GM21737 (cell line): ENCODE results near the gene TAS2R20.
A peak's percentile ranks its signal among the peaks of the same experiment; 100 is the strongest.
"Not testable (repeated sequence)": the region's sequence is repeated elsewhere in the genome, so short reads cannot be mapped to it uniquely, and the experiment has no call there.

ENCODE experiments used
- ATAC-seq: cut with Tn5 transposase; IDR thresholded peaks from one replicate; pipeline ENCODE4 v1.9.1; 2021; ENCODE audit warnings: mild to moderate bottlenecking, moderate library complexity; ENCODE audit not compliant: unreplicated experiment

TAS2R20 gene, protein sequence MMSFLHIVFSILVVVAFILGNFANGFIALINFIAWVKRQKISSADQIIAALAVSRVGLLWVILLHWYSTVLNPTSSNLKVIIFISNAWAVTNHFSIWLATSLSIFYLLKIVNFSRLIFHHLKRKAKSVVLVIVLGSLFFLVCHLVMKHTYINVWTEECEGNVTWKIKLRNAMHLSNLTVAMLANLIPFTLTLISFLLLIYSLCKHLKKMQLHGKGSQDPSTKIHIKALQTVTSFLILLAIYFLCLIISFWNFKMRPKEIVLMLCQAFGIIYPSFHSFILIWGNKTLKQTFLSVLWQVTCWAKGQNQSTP

DNA sequence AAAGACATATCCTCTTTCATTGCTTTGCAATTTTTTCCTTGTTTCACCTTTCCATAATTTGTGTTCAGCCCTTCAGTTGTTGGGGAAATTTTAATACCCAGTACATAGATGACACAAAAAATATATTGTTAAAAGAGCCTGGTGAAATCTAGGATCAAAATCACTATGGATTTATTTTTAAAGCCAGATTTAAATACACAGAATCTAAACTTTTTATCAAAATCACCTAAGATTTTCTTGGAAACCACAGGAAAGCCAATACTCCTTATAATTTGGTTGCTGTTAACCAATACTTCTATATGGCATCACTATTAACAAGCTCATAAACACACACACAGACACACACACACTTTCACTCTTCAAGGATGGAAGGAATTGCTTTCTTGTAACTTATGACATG lies at the start of gene TAS2R20:
Gene TAS2R20 (minus strand): TSS at position 101 of the 400 bp plus-strand sequence. CDS start 429 bp downstream, outside the sequence.
- no peak for ATAC-seq

DNA sequence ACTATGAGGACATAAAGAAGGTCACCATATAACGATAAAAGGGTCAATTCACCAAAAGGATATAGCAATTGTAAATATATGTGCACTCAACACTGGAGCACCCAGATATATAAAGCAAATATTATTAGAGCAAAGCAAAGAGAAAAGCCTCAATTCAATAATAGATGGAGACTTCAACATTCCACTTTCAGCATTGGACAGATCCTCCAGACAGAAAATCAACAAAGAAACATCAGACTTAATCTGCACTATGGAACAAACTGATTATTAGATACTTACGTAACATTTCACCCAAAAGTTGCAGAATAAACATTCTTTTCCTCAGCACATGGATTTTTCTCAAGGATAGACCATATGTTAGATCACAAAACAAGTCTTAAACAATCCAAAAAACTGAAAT lies 43.3 kb upstream of the TAS2R20 start:
- ATAC-seq, result not testable (repeated sequence)

GRCh38 chr12:11040162-11040561 lies 42.1 kb upstream of the TAS2R20 start:
- ATAC-seq, result no peak

- ATAC-seq, result no peak
Measured at GRCh38 chr12:11039171-11039570, 41.1 kb upstream of the TAS2R20 start.

GRCh38 chr12:11033959-11034358 lies 35.9 kb upstream of the TAS2R20 start:
- peak; percentile 72 for ATAC-seq

DNA sequence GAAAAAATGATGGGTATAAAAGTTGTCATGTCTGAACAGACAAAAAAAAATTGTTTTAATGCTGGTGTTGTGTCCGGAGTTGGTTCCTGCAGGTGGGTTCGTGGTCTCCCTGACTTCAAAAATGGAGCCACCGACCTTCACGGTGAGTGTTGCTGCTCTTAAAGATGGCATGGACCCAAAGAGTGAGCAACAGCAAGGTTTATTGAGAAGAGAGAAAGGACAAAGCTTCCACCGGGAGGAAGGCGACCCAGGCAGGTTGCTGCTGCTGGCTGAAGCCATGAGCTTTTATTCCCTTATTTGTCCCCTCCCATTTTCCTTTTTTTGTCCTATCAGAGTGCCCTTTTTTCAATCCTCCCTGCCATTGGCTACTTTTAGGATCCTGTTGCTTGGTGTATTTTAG lies 33.2 kb upstream of the TAS2R20 start, which contains the start of gene TAS2R31:
Gene TAS2R31 (minus strand): TSS at position 101 of the 400 bp plus-strand sequence. CDS start 72 bp downstream, at position 29.
- no peak for ATAC-seq

GRCh38 chr12:11026118-11026517 lies 28.0 kb upstream of the TAS2R20 start:
- no peak for ATAC-seq

DNA sequence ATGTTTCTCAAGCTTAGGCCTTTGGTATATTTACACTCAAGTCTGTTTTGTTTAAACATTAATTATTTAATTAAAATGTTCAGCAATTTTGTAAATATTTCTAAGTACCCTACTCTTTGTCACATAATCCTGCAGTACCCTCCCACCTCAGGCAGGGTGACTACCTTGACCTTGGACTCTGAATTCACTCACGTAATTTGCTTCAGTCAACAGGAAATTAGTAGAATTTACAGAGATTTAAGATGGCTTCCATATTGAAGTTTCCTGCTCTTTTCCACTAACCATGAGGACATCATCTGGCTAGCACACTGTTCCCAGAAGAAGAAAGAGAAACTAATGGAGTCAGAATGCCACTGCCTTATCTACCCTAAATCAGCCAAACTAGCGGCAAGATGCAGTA lies 25.3 kb upstream of the TAS2R20 start:
- no peak for ATAC-seq

DNA sequence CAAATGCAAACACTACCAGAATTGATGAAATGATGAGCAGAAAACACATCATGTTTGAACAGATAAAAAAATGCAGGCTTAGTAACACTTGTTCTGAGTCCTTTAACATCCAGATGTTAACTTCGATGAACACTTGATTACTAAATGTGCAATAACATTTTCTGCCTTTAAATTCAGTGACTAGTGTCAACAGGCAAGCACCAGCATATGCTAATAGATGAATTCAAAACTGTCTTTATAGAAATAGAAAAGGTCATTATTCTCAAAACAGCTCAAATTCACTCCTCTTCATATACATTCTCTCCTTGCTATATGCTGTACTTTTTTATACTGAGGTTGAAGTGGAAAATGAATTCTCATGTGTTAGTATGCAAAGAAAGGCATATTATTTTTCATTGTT lies 24.4 kb upstream of the TAS2R20 start, which contains the start of gene TAS2R19:
Gene TAS2R19 (minus strand): TSS at position 101 of the 400 bp plus-strand sequence. CDS start 49 bp downstream, at position 52.
- ATAC-seq, result no peak

DNA sequence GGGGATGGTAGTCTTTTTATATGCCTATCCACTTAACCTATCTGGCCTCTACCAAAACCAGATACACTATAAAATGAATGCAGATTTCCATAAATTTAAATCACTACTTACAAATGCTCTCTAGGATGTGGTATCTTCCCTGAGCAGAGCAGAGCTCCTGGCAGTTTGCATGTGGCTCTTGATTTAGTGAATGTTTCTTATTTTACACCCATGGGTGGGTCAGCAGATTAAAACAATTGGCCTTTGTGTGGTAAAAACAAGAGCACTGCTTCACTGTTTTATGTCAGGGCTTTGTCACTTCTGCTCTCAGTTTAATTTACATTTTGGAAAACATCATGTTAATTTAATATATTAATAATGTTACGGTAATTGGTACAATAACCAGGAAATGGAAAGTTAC lies 18.8 kb upstream of the TAS2R20 start:
- no peak for ATAC-seq

GRCh38 chr12:11015775-11016430 lies 17.8 kb upstream of the TAS2R20 start:
- no peak for ATAC-seq

GRCh38 chr12:11014234-11014633 lies 16.1 kb upstream of the TAS2R20 start:
- ATAC-seq, result no peak

- no peak for ATAC-seq
Measured at GRCh38 chr12:11007608-11008007, 9.5 kb upstream of the TAS2R20 start.

GRCh38 chr12:10994307-10994706 lies 3.8 kb downstream of the TAS2R20 start:
- no peak for ATAC-seq

DNA sequence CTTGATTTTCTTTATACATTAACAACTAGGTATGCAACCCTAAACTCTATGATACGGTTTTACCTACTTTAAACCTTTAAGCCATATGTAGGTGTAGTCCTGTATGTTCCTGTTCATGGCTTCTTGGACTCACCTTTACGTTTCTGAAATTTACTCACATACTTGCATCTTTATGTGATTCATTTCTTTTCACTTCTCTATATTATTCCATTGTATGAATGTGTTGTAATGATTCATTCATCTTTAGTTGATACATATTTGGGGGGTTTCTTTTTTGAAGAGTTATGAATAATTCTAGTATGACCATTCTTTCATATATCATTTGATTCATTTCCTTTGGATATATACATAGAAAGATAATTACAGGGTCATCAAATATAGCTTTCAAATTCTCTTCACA lies 9.0 kb downstream of the TAS2R20 start:
- ATAC-seq, result no peak

- no peak for ATAC-seq
Measured at GRCh38 chr12:10986812-10987211, 11.3 kb downstream of the TAS2R20 start, which contains the start of gene TAS2R50. Gene TAS2R50, minus strand, starts transcription at chr12:10986912. Its CDS starts 52 bp downstream, at chr12:10986860.

- no peak for ATAC-seq
Measured at GRCh38 chr12:10982244-10982643, 15.9 kb downstream of the TAS2R20 start.

GRCh38 chr12:10974965-10975364 lies 23.1 kb downstream of the TAS2R20 start:
- ATAC-seq, result no peak

DNA sequence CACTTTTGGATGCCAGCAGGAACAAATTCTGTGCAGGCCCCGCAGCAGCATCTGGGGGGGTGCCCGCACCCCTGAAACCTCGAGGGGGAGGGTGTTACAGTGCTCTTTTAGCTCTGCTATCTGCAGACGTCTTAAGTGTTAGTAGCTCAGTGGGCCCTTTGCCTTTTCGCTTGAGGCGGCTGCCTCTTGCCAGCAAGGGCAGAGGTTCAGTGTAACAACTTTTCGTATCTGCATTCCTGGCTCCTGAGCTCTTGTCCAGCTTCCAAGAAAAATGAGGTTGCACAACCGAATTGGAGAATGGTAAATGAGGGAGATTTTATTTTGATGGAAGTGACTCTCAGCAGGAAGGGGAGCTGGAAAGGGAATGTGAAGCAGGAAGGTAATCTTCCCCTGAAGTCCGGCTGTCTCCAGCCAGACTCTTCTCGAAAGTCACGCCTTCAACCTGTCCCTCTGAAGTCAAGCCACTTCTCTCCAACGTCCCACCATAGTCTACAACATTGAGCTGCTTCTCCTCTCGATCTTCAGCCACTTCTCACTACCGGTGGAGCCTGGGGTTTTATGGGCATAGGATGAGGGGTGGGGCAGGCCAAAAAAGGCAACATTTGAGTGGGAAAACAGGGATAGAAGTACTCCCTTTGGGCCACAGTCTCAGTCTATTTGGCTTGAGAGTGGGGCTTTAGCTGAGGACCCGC lies 29.2 kb downstream of the TAS2R20 start:
- ATAC-seq, result no peak

DNA sequence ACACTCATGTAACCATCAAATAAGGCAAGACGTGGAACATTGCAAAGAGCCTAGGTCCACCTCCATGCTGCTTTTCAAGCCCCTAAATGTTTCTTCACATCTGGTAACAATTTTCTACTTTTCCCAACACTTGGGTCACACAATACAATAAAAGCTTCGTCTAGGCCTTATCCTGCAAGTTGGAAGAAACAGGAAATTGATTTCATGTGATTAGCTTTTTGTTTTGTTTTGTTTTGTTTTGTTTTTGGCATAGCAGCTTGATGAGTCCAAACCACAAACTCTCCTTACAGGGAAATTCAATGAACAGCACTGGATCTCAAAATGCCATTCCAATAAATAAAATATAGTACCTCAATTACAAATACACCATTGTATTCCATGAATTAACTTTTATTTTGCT lies 30.7 kb downstream of the TAS2R20 start:
- ATAC-seq, result no peak

DNA sequence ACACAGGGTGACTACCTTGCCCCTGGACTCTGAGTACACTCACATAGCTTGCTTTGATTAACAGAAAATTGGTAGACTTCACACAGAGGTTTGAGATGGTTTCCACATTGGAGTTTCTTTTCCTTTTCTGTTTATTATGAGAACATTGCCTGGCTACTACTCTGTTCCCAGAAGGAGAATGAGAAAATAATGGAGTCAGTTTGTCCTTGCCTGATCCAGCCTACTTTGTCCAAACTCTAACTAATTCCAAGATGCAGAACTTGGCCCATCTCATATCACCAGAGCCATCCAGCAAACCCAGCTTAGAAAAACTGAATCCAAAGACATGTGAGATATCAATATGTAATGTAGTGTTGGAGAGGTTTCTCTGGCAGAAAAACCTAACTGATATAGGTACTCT lies 31.8 kb downstream of the TAS2R20 start:
- ATAC-seq, result no peak

- no peak for ATAC-seq
Measured at GRCh38 chr12:10965476-10965875, 32.6 kb downstream of the TAS2R20 start.
